IPS-18a (cell line): ENCODE results near the gene MMP25.
"Not testable (repeated sequence)": the region's sequence is repeated elsewhere in the genome, so short reads cannot be mapped to it uniquely, and the experiment has no call there.

ENCODE experiments used
- H3K27ac ChIP-seq: one replicate; pipeline ENCODE4 v1.5.1; 2013; ENCODE audit warnings: low read length
- H3K27me3 ChIP-seq: one replicate; pipeline ENCODE4 v1.6.1; 2013; ENCODE audit warnings: mild to moderate bottlenecking, low read length; ENCODE audit not compliant: control insufficient read depth, insufficient read depth
- H3K36me3 ChIP-seq: one replicate; pipeline ENCODE4 v1.6.1; 2013; ENCODE audit warnings: low read depth, low read length; ENCODE audit not compliant: control insufficient read depth
- H3K4me1 ChIP-seq: one replicate; pipeline ENCODE4 v1.6.1; 2013; ENCODE audit warnings: low read depth, low read length; ENCODE audit not compliant: control insufficient read depth
- H3K4me3 ChIP-seq: one replicate; pipeline ENCODE4 v1.5.1; 2013; ENCODE audit warnings: low read length
- H3K9ac ChIP-seq: one replicate; pipeline ENCODE4 v1.6.1; 2013; ENCODE audit warnings: mild to moderate bottlenecking, low read length, moderate library complexity
- H3K9me3 ChIP-seq: one replicate; pipeline ENCODE4 v1.6.1; 2013; ENCODE audit warnings: low read depth, low read length; ENCODE audit not compliant: control insufficient read depth

Gene MMP25

DNA sequence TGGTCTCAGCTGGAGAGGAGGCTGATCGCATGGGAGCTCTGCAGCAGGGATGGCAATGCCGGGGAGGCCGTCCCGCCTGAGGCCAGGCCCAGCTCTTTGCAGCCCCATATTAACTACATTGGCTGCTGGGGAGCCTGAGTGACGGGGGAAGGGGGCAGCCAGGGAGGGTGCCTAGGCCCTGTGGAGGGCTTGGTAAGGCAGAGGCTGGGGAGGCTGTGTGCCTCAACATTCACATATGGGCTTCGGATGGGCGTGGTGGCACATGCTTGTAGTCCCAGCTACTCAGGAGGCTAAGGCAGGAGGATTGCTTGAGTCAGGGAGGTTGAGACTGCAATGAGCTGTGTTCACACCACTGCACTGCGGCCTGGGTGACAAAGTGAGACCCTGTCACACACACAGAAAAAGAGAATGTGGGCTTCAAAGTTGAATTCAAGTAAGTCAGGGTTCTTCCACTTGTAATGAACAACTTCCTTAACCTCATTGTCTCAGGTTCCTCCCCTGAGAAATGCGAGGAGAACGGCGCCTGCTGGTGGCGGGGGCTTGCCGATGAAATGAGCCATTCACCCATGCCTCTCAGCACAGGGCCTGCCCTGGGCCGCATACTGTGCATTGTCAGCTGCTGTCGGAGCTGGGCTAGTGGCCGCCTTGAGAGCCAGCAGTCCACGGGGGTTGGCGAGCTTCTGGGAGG lies 26.4 kb downstream of the MMP25 start:
- not testable (repeated sequence) for H3K9me3 ChIP-seq, H3K4me1 ChIP-seq, H3K27ac ChIP-seq, H3K36me3 ChIP-seq, H3K9ac ChIP-seq, H3K4me3 ChIP-seq, H3K27me3 ChIP-seq

GRCh38 chr16:3073448-3073847 lies 27.1 kb downstream of the MMP25 start:
- no peaks in the 10 kb centered on the region for H3K9me3 ChIP-seq
- H3K27me3 ChIP-seq, result no peaks in the 10 kb centered on the region
- H3K36me3 ChIP-seq, result no peaks in the 10 kb centered on the region
- H3K9ac ChIP-seq, result no peak overlapping the region
- H3K4me1 ChIP-seq, result no peaks in the 10 kb centered on the region
- H3K4me3 ChIP-seq, result no peak overlapping the region
- no peak overlapping the region for H3K27ac ChIP-seq

DNA sequence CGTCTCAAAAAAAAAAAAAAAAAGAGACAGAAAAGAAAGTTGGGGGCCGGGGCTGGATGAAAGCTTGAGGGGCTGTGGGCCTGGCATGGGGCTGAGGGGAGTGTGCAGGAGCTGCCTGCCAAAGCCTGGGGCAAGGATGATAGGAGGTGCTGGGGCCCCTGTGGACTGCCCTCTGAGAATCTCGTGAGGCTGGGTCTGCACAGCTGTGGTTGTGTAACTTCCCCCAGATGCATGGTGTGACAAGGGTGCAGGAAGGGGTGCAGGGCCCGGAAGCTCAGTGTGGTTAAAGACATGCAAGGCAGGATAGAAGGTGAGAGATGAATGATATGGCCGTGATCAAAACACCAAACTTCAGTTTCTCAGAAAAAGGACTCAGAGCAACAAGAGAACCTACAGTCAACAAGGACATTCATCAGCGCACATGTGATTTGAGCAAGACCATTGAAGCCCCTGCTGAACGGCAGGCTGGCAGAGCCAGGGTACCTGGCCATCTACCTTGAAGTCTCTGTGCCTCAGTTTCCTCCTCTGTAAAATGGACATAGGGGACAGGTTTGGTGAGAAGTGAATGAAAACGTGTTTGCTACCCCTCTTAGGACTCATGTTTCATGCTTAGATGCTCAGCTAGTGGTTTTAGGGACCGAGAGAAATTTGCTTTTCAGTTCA lies 28.6 kb downstream of the MMP25 start:
- Histone ChIP-seq H3K36me3 (no peaks in the 10 kb centered on the region), H3K27me3 (no peaks in the 10 kb centered on the region), H3K4me1 (no peaks in the 10 kb centered on the region), H3K4me3 (no peak overlapping the region), H3K27ac (no peak overlapping the region), H3K9me3 (no peaks in the 10 kb centered on the region), H3K9ac (no peak overlapping the region)

- no peak overlapping the region for H3K4me3 ChIP-seq
- no peak overlapping the region for H3K27ac ChIP-seq
- no peak overlapping the region for H3K9ac ChIP-seq
- no peaks in the 10 kb centered on the region for H3K4me1 ChIP-seq
- no peaks in the 10 kb centered on the region for H3K36me3 ChIP-seq
- no peaks in the 10 kb centered on the region for H3K9me3 ChIP-seq
- no peaks in the 10 kb centered on the region for H3K27me3 ChIP-seq
Measured at GRCh38 chr16:3075523-3075915, 29.2 kb downstream of the MMP25 start.

- H3K9ac ChIP-seq, H3K9me3 ChIP-seq, H3K27ac ChIP-seq, H3K4me1 ChIP-seq, H3K4me3 ChIP-seq, H3K27me3 ChIP-seq, H3K36me3 ChIP-seq: not testable (repeated sequence)
Measured at GRCh38 chr16:3075946-3076345, 29.6 kb downstream of the MMP25 start.

DNA sequence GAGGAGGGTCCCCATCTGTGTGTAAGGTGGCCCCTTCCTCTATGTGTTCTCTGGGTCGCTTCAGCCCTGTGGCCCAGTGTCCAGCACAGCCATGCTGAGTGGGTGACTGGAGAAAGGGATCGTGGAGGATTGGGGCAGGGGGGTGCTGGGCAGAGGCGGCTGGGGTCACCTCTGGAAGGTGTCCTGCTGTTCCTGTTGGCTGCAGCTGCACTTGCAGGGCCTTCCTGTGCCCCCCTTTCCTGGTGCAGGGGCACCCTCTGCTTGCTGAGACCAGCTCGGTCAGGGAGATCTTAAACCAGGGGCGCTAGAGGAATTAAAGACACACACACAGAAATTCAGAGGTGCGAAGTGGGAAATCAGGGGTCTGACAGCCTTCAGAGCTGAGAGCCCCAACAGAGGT lies 30.2 kb downstream of the MMP25 start:
- no peak overlapping the region for H3K9ac ChIP-seq
- H3K27me3 ChIP-seq, result no peaks in the 10 kb centered on the region
- H3K4me1 ChIP-seq, result no peaks in the 10 kb centered on the region
- no peak overlapping the region for H3K4me3 ChIP-seq
- H3K36me3 ChIP-seq, result no peaks in the 10 kb centered on the region
- H3K27ac ChIP-seq, result no peak overlapping the region
- no peaks in the 10 kb centered on the region for H3K9me3 ChIP-seq

DNA sequence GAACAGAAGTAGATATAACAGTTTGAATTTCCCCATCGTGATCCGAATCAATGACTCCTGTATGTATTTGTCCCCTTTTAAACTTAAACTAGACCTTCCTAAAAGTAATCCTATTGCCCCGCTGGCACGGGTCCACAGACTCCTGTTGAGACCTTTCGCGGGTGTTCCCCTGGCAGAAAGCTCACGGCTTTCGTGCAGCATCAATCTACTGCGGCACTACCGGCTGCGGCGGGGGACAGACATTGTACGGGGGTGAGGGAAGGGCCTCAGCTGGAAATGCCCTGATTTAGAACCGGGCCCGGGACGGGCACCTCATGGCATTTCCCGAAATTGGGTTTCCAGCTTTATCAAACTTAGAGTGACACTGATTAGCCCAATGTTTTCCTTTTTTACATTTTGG lies 33.7 kb downstream of the MMP25 start:
- no peak overlapping the region for H3K27ac ChIP-seq
- H3K9ac ChIP-seq, result no peak overlapping the region
- H3K36me3 ChIP-seq, result no peaks in the 10 kb centered on the region
- H3K4me3 ChIP-seq, result no peak overlapping the region
- no peaks in the 10 kb centered on the region for H3K9me3 ChIP-seq
- H3K4me1 ChIP-seq, result no peaks in the 10 kb centered on the region
- H3K27me3 ChIP-seq, result no peaks in the 10 kb centered on the region

GRCh38 chr16:3081957-3082356 lies 35.6 kb downstream of the MMP25 start:
- H3K27ac ChIP-seq, H3K9me3 ChIP-seq, H3K36me3 ChIP-seq, H3K27me3 ChIP-seq, H3K4me3 ChIP-seq, H3K9ac ChIP-seq, H3K4me1 ChIP-seq: not testable (repeated sequence)

DNA sequence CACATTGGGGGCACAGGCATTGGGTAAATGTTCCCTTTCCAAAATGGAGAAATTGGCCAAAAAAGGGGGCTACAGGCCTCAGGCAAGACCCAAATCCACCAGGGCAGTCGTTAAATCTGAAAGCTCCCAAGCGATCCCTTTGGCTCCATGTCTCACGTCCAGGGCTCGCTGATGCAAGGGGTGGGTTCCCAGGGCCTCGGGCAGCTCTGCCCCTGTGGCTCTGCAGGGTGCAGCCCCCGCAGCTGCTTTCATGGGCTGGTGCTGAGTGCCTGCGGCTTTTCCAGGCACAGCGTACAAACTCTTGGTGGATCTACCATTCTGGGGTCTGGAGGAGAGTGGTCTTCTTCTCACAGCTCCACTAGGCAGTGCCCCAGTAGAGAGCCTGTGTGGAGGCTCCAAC lies 37.0 kb downstream of the MMP25 start:
- not testable (repeated sequence) for H3K4me3 ChIP-seq, H3K36me3 ChIP-seq, H3K4me1 ChIP-seq, H3K9ac ChIP-seq, H3K27me3 ChIP-seq, H3K9me3 ChIP-seq, H3K27ac ChIP-seq

- H3K9ac ChIP-seq, result no peak overlapping the region
- H3K36me3 ChIP-seq, result peaks cover 18% of the 10 kb centered on the region
Measured at GRCh38 chr16:3084491-3084890, 38.1 kb downstream of the MMP25 start.

DNA sequence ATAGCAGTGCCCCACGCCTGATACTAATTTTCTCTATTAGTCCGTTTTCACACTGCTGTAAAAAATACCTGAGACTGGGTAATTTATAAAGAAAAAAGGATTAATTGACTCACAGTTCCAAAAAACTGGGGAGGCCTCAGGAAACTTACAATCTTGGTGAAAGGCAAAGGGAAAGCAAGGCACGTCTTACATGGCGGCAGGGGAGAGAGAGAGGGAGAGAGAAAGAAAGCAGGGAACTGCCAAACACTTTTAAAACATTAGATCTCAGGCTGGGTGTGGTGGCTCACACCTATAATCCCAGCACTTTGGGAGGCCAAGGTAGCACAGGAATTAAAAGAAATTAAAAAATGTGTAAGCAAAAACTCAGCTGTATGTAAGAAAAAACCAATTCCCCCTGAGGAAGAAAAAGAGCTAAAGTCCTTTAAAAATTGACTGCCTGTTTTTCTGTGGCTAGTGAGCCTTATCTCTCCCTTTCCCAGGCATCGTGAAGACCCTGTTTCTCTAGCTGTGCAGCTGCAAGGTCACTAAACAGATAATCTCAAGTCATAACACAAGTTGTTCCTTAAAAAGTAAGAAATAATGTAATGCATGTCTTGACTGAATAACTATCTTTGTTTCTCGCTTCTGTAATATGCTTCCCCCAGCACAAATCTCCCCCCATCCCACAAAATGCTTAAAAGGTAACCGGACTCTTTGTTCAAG lies 38.8 kb downstream of the MMP25 start:
- no peak overlapping the region for H3K4me3 ChIP-seq
- H3K9me3 ChIP-seq, result no peaks in the 10 kb centered on the region
- H3K27ac ChIP-seq, result no peak overlapping the region
- H3K36me3 ChIP-seq, result peaks cover 24% of the 10 kb centered on the region
- H3K27me3 ChIP-seq, result no peaks in the 10 kb centered on the region
- no peaks in the 10 kb centered on the region for H3K4me1 ChIP-seq
- H3K9ac ChIP-seq, result no peak overlapping the region

More at GRCh38 chr16:3084491-3084890, 38.1 kb downstream of the MMP25 start:
- no peaks in the 10 kb centered on the region for H3K4me1 ChIP-seq
- H3K27me3 ChIP-seq, result no peaks in the 10 kb centered on the region
- H3K4me3 ChIP-seq, result no peak overlapping the region
- no peak overlapping the region for H3K27ac ChIP-seq
- no peaks in the 10 kb centered on the region for H3K9me3 ChIP-seq
